ENCODE measurements around the gene TFPI. TPM values are rescaled to one million over a fixed set of nuclear protein-coding genes. Genes with fewer than 3 reads are reported as not detected.
A peak's percentile ranks its signal among the peaks of the same experiment; 100 is the strongest.

TFPI gene
- total and polyA plus RNA-seq, 2 donors (not counting 1 experiment from before 2014, with no cell fraction given): not detected

DNA sequence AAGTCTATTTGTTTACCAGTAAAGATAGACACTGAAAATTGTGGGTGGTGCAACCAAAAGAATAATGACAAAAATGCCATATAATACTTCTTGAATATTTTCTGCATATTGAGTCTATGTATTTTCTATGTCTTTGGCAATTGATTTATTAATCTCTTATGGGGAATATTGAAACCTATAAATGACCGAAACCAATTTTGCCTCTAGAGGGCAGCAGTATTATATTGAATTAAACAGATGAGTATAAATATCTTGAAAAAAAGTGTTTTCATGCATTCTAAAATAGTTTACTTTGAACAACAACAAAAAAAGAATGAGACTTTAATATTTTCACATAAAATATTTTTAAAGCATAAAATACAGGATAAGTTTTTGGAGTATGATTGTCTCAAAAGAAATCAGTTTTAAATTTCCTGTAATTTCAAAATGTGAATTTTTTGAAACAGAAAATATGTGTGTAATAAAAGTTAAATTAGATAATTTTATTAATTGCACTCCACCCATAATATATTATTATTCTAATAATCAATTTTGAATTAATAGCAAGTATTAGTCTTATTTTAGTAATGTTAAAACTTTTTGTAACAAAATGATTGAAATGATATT, 56.3 kb downstream of the TFPI start:
- whole genome bisulfite sequencing (ENCODE audit: insufficient coverage): no CpG with 5 or more reads among the region's 1 CpG
- Mint-ChIP-seq H3K9me3 (ENCODE audit: insufficient read depth) (no peaks in the 10 kb centered on the region), H3K4me3 (no peak overlapping the region), H3K27ac (no peak overlapping the region), H3K27me3 (no peaks in the 10 kb centered on the region), H3K4me1 (no peaks in the 10 kb centered on the region)
- Histone ChIP-seq H2AFZ (ENCODE audit: insufficient read depth, low read depth, low read length, poor library complexity, severe bottlenecking) (no peak overlapping the region), H3K9me3 (ENCODE audit: control extremely low read depth in 1 of 3, control insufficient read depth in 2 of 3, insufficient read depth in 1 of 3, low read length in 2 of 3) (peaks cover 0 to 3% (median 0%) of the 10 kb centered on the region in 3 donors), H3K27me3 (replicated peaks in 1 of 4; ENCODE audit: control extremely low read depth in 1 of 4, control insufficient read depth in 3 of 4, insufficient read depth in 4 of 4, low read length in 3 of 4) (no peaks in the 10 kb centered on the region), H3K9ac (ENCODE audit: low read length) (no peak overlapping the region), H3K4me2 (replicated peaks; ENCODE audit: low read depth, low read length, poor library complexity, severe bottlenecking) (no peak overlapping the region), H3K4me3 (ENCODE audit: control extremely low read depth in 1 of 5, extremely low read depth in 1 of 5, insufficient read depth in 1 of 5, low read depth in 2 of 5, low read length in 4 of 5) (no peak overlapping the region), H3K36me3 (replicated peaks in 1 of 2; ENCODE audit: control extremely low read depth in 1 of 2, control insufficient read depth in 1 of 2, extremely low read depth in 1 of 2, insufficient read depth in 2 of 2, low read length in 1 of 2) (no peaks in the 10 kb centered on the region), H3K4me1 (ENCODE audit: control insufficient read depth in 2 of 2, insufficient read depth in 2 of 2, low read length in 2 of 2) (no peaks in the 10 kb centered on the region), H3K27ac (ENCODE audit: low read length in 2 of 2) (no peak overlapping the region), H3K79me2 (ENCODE audit: control insufficient read depth, insufficient read depth, low read length) (no peaks in the 10 kb centered on the region), H4K20me1 (ENCODE audit: control insufficient read depth, insufficient read depth, low read length, poor library complexity, severe bottlenecking) (no peaks in the 10 kb centered on the region)
- CTCF ChIA-PET: no interaction called here
- DNase-seq: no peak
- TF ChIP-seq EZH2 (IDR thresholded peaks at IDR 0.05; ENCODE audit: borderline replicate concordance, insufficient read depth, low read depth, low read length, poor library complexity, severe bottlenecking): no peak
- TF ChIP-seq, protein P1, sequence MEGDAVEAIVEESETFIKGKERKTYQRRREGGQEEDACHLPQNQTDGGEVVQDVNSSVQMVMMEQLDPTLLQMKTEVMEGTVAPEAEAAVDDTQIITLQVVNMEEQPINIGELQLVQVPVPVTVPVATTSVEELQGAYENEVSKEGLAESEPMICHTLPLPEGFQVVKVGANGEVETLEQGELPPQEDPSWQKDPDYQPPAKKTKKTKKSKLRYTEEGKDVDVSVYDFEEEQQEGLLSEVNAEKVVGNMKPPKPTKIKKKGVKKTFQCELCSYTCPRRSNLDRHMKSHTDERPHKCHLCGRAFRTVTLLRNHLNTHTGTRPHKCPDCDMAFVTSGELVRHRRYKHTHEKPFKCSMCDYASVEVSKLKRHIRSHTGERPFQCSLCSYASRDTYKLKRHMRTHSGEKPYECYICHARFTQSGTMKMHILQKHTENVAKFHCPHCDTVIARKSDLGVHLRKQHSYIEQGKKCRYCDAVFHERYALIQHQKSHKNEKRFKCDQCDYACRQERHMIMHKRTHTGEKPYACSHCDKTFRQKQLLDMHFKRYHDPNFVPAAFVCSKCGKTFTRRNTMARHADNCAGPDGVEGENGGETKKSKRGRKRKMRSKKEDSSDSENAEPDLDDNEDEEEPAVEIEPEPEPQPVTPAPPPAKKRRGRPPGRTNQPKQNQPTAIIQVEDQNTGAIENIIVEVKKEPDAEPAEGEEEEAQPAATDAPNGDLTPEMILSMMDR (IDR thresholded peaks at IDR 0.05): peak; percentile 29
- no peak for ATAC-seq (ENCODE audit: low read depth)
- POLR2A ChIA-PET: no interaction called here
- intact Hi-C loops (cut with micrococcal nuclease): no loop called here

DNA sequence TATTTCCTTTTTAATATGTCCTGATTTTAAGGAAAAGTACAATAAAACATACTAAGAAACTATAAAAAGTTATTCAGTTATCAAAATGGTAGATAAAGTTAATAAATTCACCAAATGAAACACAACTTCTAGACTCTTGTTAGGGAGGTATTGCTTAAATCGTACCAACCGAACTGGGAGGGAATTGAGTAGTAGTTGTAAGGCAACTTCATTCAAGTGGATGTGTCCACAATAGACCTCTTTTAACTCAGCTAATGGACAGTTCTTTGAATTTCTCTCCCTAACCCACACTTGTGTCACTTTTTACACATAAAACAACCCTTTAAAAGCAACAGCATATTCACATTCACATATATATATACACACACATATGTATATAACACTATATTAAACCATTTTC, 57.1 kb downstream of the TFPI start:
- no peaks in the 10 kb centered on the region for H3K4me1 ChIP-seq (ENCODE audit: control insufficient read depth in 2 of 2, insufficient read depth in 2 of 2, low read length in 2 of 2)
- TF ChIP-seq, protein P1 (IDR thresholded peaks at IDR 0.05): no peak
- TF ChIP-seq EZH2 (IDR thresholded peaks at IDR 0.05; ENCODE audit: borderline replicate concordance, insufficient read depth, low read depth, low read length, poor library complexity, severe bottlenecking): no peak
- no peak overlapping the region for H3K27ac ChIP-seq (ENCODE audit: low read length in 2 of 2)
- CTCF ChIA-PET: no interaction called here
- no peaks in the 10 kb centered on the region for H3K4me1 Mint-ChIP-seq
- H3K9ac ChIP-seq (ENCODE audit: low read length): no peak overlapping the region
- no peaks in the 10 kb centered on the region for H3K27me3 ChIP-seq (replicated peaks in 1 of 4; ENCODE audit: control extremely low read depth in 1 of 4, control insufficient read depth in 3 of 4, insufficient read depth in 4 of 4, low read length in 3 of 4)
- no peaks in the 10 kb centered on the region for H4K20me1 ChIP-seq (ENCODE audit: control insufficient read depth, insufficient read depth, low read length, poor library complexity, severe bottlenecking)
- no peak overlapping the region for H3K4me3 ChIP-seq (ENCODE audit: control extremely low read depth in 1 of 5, extremely low read depth in 1 of 5, insufficient read depth in 1 of 5, low read depth in 2 of 5, low read length in 4 of 5)
- no peak overlapping the region for H3K4me2 ChIP-seq (replicated peaks; ENCODE audit: low read depth, low read length, poor library complexity, severe bottlenecking)
- DNase-seq: no peak
- no peaks in the 10 kb centered on the region for H3K79me2 ChIP-seq (ENCODE audit: control insufficient read depth, insufficient read depth, low read length)
- POLR2A ChIA-PET: no interaction called here
- WGBS (ENCODE audit: insufficient coverage): no CpG with 5 or more reads among the region's 2 CpGs
- no peak overlapping the region for H2AFZ ChIP-seq (ENCODE audit: insufficient read depth, low read depth, low read length, poor library complexity, severe bottlenecking)
- intact Hi-C loops (cut with micrococcal nuclease): no loop called here
- H3K9me3 ChIP-seq (ENCODE audit: control extremely low read depth in 1 of 3, control insufficient read depth in 2 of 3, insufficient read depth in 1 of 3, low read length in 2 of 3): peaks cover 0 to 3% (median 0%) of the 10 kb centered on the region in 3 donors
- H3K36me3 ChIP-seq (replicated peaks in 1 of 2; ENCODE audit: control extremely low read depth in 1 of 2, control insufficient read depth in 1 of 2, extremely low read depth in 1 of 2, insufficient read depth in 2 of 2, low read length in 1 of 2): no peaks in the 10 kb centered on the region
- H3K27me3 Mint-ChIP-seq: no peaks in the 10 kb centered on the region
- ATAC-seq (ENCODE audit: low read depth): no peak
- H3K27ac Mint-ChIP-seq: no peak overlapping the region
- no peaks in the 10 kb centered on the region for H3K9me3 Mint-ChIP-seq (ENCODE audit: insufficient read depth)
- H3K4me3 Mint-ChIP-seq: no peak overlapping the region
